KOPT-K1 (cell line): Measurements from ENCODE around the gene RRP1B.
"Not testable (repeated sequence)": the region's sequence is repeated elsewhere in the genome, so short reads cannot be mapped to it uniquely, and the experiment has no call there.

ENCODE experiments used
- H3K27ac ChIP-seq: fragments of 200-600 bp; sonication (generic); 2 replicates; pipeline ENCODE4 v1.5.1; 2016; ENCODE audit warnings: antibody characterized with exemption, mild to moderate bottlenecking, low read depth, low read length; ENCODE audit not compliant: poor library complexity, severe bottlenecking
- H3K36me3 ChIP-seq: fragments of 200-600 bp; sonication (generic); 2 replicates; pipeline ENCODE4 v1.5.1; 2017; ENCODE audit warnings: antibody characterized with exemption, mild to moderate bottlenecking, low read length, moderate library complexity; ENCODE audit not compliant: insufficient read depth
- H3K9me3 ChIP-seq: fragments of 200-600 bp; sonication (generic); 2 replicates; pipeline ENCODE4 v1.5.1; 2017; ENCODE audit warnings: antibody characterized with exemption, low read length, mild to moderate bottlenecking; ENCODE audit not compliant: insufficient read depth, poor library complexity, severe bottlenecking

RRP1B gene

GRCh38 chr21:43659136-43660000 is at the start of gene RRP1B, which contains the start of gene HSF2BP:
RRP1B (plus strand) TSS chr21:43659560; CDS start chr21:43659665, 105 bp downstream.
HSF2BP (minus strand) TSS chr21:43659488; CDS start chr21:43658096, 1,392 bp downstream.
- peaks cover 29% of the 10 kb centered on the region for H3K36me3 ChIP-seq
- peak within 1 kb of the TSS; percentile 81 for H3K27ac ChIP-seq
- no peaks in the 10 kb centered on the region for H3K9me3 ChIP-seq

- Histone ChIP-seq H3K36me3 (no peaks in the 10 kb centered on the region), H3K27ac (no peak overlapping the region), H3K9me3 (no peaks in the 10 kb centered on the region)
Observed at GRCh38 chr21:43611598-43612369, 47.6 kb upstream of the RRP1B start.

GRCh38 chr21:43613755-43614638 is 45.4 kb upstream of the RRP1B start:
- Histone ChIP-seq H3K27ac (no peak overlapping the region), H3K36me3 (no peaks in the 10 kb centered on the region), H3K9me3 (no peaks in the 10 kb centered on the region)

- H3K9me3 ChIP-seq, result peaks cover 7% of the 10 kb centered on the region
- no peaks in the 10 kb centered on the region for H3K36me3 ChIP-seq
- no peak overlapping the region for H3K27ac ChIP-seq
Observed at GRCh38 chr21:43614839-43615238, 44.5 kb upstream of the RRP1B start.

GRCh38 chr21:43616861-43617260 is 42.5 kb upstream of the RRP1B start:
- H3K27ac ChIP-seq, H3K36me3 ChIP-seq: not testable (repeated sequence)
- peaks cover 17% of the 10 kb centered on the region for H3K9me3 ChIP-seq

- peaks cover 17% of the 10 kb centered on the region for H3K9me3 ChIP-seq
- H3K36me3 ChIP-seq, result no peaks in the 10 kb centered on the region
- H3K27ac ChIP-seq, result no peak overlapping the region
Observed at GRCh38 chr21:43618940-43619339, 40.4 kb upstream of the RRP1B start.

GRCh38 chr21:43619344-43619743 is 40.0 kb upstream of the RRP1B start:
- Histone ChIP-seq H3K36me3 (no peaks in the 10 kb centered on the region), H3K27ac (no peak overlapping the region), H3K9me3 (peaks cover 17% of the 10 kb centered on the region)

GRCh38 chr21:43619856-43620255 is 39.5 kb upstream of the RRP1B start:
- Histone ChIP-seq H3K27ac (no peak overlapping the region), H3K9me3 (peaks cover 17% of the 10 kb centered on the region), H3K36me3 (no peaks in the 10 kb centered on the region)

- H3K9me3 ChIP-seq, result peaks cover 17% of the 10 kb centered on the region
- no peaks in the 10 kb centered on the region for H3K36me3 ChIP-seq
- no peak overlapping the region for H3K27ac ChIP-seq
Observed at GRCh38 chr21:43622796-43623195, 36.6 kb upstream of the RRP1B start.

GRCh38 chr21:43623588-43623987 is 35.8 kb upstream of the RRP1B start:
- H3K27ac ChIP-seq, result no peak overlapping the region
- peaks cover 20% of the 10 kb centered on the region for H3K9me3 ChIP-seq

GRCh38 chr21:43624339-43624738 is 35.0 kb upstream of the RRP1B start:
- peaks cover 20% of the 10 kb centered on the region for H3K9me3 ChIP-seq

More at GRCh38 chr21:43623588-43623987, 35.8 kb upstream of the RRP1B start:
- H3K36me3 ChIP-seq, result no peaks in the 10 kb centered on the region

GRCh38 chr21:43626390-43626789 is 33.0 kb upstream of the RRP1B start:
- Histone ChIP-seq H3K36me3 (no peaks in the 10 kb centered on the region), H3K9me3 (peaks cover 6% of the 10 kb centered on the region), H3K27ac (no peak overlapping the region)

More at GRCh38 chr21:43624339-43624738, 35.0 kb upstream of the RRP1B start:
- Histone ChIP-seq H3K36me3 (no peaks in the 10 kb centered on the region), H3K27ac (no peak overlapping the region)

GRCh38 chr21:43627527-43627926 is 31.8 kb upstream of the RRP1B start:
- no peak overlapping the region for H3K27ac ChIP-seq
- H3K36me3 ChIP-seq, result no peaks in the 10 kb centered on the region
- H3K9me3 ChIP-seq, result peaks cover 6% of the 10 kb centered on the region

GRCh38 chr21:43631411-43632107 is 27.8 kb upstream of the RRP1B start:
- Histone ChIP-seq H3K27ac (no peak overlapping the region), H3K9me3 (peaks cover 6% of the 10 kb centered on the region), H3K36me3 (no peaks in the 10 kb centered on the region)
